Midbrain (tissue), 1 donor: ENCODE data around the gene GPR21.

Source experiments
- DNase-seq: peaks from one replicate; lab custom pipeline; 2025; lab: John Stamatoyannopoulos, UW

Gene GPR21, protein sequence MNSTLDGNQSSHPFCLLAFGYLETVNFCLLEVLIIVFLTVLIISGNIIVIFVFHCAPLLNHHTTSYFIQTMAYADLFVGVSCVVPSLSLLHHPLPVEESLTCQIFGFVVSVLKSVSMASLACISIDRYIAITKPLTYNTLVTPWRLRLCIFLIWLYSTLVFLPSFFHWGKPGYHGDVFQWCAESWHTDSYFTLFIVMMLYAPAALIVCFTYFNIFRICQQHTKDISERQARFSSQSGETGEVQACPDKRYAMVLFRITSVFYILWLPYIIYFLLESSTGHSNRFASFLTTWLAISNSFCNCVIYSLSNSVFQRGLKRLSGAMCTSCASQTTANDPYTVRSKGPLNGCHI

DNA sequence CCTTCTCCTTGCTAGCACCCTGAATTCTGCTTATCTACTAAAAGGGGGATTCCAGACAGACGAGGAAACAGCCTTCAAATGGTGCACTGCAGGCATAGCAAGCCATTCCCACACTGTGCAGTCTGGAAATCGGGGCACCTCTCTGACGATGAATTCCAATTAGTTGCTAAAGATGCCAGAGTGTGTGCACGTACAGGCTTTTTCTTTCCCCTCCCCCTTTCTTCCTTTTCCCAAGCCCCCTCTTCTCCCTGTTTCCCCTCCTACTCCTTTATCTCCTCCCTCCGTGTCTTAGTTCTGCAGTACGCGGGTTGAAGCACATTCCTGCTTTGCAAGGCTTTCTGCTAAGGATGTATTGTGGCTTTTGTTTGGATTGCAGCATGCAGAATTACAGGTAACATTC lies at the start of gene GPR21:
GPR21 (plus strand) TSS at position 316 of the 400 bp plus-strand sequence. CDS start 900 bp downstream, outside the sequence.
- no peak for DNase-seq

DNA sequence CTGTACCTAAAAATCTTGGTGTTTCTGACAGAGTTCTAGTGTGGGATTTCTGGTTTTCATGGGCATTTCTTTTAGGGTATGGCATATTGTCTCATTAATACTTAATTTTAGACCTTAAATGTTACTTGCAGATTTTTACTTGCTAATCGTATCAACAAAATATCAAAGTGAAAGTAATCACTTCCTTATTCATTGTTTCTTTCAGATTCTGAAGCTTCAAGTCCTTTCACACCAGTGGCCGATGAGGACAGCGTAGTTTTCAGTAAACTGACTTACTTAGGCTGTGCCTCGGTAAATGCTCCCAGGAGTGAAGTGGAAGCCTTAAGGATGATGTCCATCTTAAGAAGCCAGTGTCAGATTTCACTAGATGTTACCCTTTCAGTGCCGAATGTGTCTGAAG lies 47.5 kb upstream of the GPR21 start:
- no peak for DNase-seq

GRCh38 chr9:122988141-122988540 lies 45.3 kb upstream of the GPR21 start:
- no peak for DNase-seq

DNA sequence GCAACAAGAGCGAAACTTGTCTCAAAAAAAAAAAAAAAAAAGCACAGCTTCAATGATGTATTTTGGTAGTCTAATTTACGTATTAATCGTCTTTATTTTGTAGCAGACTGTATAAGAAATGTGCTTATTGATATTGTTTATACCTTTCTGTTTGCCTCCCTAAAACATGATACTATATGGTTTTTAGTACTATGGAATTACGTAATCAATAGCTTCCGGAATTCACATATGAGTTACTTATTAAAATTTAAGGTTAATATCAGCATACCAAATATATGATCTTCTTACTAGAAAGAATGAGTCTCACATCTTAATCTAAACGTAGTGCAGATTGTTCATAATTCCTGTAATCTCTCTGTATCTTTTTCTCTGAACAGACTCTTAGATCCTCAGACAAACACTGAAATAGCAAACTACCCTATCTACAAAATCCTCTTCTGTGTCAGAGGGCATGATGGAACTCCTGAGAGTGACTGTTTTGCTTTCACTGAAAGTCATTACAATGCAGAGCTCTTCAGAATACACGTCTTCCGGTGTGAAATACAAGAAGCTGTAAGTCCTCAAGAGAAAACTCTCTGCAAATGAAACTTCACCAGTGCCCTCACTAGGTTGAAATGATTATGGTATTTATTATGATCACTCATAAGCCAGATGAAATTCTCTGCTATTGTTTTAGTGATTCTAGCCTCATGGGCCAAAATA lies 44.4 kb upstream of the GPR21 start:
- no peak for DNase-seq

- peak; percentile 30 for DNase-seq
These were observed 42.1 kb upstream of the GPR21 start for GRCh38 chr9:122991370-122991830.

DNA sequence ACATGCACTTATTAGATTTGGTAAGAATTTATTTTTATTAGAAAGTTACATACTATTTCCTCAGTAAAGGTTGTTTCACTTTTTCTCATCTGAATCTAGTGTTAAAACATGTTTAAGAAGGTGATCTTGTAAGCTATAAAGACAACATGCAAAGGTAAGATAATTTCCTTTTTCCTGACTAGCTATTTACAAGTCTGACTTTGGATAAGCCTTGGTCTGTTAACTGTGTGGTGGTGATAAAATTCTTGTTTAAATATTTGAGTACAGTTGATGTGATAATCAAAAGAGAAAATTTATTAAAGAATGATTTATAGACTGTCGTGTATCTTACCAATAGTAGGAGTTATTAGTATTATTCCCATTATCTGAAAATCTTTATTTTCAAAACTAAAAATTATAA lies 36.9 kb upstream of the GPR21 start:
- DNase-seq = no peak

DNA sequence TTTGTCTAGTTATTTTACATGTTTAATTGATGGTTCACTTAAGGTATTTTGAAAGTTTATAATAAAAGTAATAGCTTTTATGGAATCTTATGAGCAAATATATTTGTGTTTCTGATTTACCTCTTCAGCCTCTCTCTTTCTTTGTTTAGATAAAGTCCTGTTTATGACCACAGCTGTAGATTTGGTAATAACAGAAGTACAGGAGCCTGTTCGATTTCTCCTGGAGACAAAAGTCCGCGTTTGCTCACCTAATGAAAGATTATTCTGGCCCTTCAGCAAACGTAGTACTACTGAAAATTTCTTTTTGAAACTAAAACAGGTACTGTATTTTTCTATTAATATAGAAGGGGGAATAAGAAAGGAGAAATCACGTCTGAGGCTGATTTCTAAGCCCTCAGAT lies 35.0 kb upstream of the GPR21 start:
- no peak for DNase-seq

DNA sequence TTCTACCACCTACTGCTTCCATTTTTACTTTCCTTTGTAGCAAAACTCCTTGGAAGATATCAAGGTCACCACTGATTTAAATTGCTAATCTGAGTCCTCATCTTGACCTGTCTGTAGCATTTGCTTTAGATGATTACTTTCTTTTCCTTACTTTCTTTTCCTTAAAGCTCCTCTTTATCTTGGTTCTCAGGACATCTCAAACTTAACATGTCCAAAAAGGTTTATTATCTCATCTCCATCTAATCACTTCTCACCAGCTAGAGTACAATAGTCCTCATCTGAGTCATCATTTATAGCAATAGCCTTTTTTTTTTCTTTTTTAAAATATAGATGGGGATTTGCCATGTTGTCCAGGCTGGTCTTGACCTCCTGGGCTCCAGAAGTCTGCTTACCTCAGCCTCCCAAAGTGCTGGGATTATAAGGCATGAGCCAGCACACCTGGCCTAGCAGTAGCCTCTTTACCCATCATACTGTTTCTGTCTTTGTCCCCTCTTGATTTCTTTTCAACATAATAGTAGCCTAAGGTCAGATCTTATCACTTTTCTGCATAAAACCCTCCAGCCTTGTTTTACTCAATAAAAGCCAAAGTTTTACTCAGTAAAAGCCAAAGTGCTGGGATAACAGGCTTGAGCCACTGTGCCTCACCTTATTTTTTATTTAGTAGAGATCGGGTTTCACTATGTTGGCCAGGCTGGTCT lies 32.9 kb upstream of the GPR21 start:
- DNase-seq = no peak

- no peak for DNase-seq
These were observed 30.7 kb upstream of the GPR21 start for GRCh38 chr9:123002754-123003153.

DNA sequence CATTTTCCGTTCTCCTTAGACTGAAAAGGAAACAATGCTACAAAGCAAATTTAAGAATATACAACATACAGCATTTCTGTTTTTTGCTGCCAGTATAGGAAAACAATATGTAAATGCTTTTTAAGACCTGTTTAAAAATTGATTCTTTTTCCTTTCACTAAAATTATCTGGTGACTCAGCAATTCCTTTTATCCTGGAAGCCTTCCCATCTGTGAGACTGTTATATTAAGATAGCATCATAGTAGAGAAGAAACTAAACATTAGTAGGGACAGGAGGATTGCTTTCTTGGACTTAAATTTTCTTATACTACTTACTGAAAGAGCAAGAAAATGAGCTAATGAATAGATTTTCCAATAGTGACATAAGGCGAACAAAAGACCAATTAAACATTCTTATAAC lies 30.0 kb upstream of the GPR21 start:
- DNase-seq = no peak

GRCh38 chr9:123005964-123006363 lies 27.5 kb upstream of the GPR21 start:
- DNase-seq = no peak

DNA sequence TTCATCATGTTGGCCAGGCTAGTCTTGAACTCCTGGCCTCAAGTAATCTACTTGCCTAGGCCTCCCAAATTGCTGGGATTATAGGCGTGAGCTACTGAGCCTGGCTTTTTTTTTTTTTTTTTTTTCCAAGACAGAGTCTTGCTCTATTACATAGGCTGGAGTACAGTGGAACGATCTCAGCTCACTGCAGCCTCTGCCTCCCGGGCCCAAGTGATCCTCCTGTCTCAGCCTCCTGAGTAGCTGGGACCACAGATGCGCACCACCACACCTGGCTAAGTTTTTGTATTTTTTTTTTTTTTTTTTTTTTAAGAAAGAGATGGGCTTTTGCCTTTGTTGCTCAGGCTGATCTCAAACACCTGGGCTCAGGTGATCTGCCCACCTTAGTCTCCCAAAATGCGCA lies 26.2 kb upstream of the GPR21 start:
- no peak for DNase-seq

DNA sequence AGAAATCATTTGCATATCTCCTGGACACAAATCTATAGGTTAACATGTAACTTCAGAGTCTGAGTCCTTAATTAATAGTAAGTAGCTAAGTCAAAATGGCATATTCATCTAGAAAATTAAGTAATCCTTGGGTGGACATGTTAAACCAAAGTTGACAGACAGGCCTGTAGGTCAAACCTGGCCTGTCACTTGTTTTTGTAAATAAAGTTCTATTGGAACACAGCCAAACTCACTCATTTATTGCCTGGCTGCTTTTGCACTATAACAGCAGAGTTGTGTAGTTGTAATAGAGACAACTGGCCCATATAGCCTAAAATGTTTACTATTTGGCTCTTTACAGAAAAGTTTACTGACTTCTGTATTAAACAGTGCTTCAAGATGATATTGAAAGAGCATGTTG lies 24.6 kb upstream of the GPR21 start:
- DNase-seq = no peak

DNA sequence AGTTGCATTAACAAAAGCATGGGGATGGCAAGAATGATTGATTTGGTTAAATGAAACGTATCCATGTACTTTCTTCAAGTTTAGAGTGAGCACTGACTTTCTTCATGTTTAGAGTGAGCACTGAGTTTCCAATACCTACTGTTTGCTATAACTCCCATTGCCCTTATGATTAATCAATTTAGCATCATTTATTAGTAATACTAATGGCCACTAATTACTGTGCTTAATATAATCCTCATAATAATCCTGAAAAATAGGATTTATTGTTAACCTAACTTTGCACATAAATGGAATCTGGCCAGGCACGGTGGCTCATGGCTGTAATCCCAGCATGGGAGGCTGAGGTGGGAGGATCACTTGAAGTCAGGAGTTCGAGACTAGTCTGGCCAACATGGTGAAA lies 22.1 kb upstream of the GPR21 start:
- no peak for DNase-seq

- no peak for DNase-seq
These were observed 21.5 kb upstream of the GPR21 start for GRCh38 chr9:123011878-123012528.

DNA sequence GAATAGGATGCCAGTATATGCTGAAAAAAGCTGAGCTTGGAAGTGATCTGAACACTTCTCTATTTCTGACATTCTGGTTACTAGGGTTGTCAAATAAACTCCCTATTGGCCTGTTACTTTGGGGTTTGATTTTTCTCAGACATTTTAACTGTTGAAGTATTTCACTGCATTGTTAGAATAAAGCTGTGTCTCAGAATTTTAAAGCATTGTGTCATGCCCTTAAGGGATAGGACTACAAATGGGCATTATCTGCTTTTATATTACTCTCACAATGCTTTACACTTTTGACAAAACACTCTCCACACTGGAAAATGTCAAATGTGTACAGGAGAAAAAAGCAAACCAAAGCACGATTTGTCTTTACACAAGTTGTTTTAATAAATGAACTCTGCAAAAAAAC lies 16.8 kb upstream of the GPR21 start:
- DNase-seq = no peak

DNA sequence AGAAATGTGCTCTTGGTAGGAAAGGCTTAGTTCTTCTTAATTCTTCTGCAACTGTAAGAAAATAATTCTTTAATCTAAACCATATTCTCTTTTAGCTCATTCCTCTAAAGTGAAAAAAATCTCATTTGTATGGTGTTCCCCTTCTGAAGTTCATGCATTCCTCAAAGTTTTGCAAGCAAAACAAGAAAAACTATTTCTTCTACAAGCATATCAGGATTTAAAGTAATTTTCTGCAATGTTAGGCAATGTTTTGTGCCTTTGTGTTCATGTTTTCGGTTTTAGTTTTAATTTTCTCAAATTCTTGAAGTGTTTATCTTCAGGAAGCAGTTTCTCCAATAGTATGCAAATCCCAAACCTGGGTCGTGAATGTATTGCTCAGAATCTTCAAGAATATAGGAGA lies 12.7 kb upstream of the GPR21 start:
- DNase-seq = no peak

GRCh38 chr9:123026425-123026824 lies 7.0 kb upstream of the GPR21 start:
- no peak for DNase-seq

DNA sequence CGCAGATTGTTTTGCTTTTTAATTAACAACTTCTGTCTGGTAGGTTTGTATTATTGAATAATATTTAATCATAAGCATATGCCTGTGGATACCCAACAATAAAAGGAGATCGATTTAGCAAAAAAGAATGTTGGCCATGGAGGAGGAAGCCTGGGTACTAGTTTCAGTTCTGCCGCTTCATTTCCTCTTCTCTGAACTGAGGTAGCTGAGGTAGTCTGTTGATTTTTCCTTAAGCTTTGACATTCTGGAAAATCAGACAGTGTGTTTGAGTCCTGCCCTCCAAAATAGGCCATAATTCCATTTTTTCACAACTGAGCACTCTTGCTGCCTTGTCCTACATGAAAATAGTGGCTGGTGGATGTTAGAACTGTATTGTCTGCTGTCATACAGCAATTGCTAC lies 6.0 kb upstream of the GPR21 start:
- DNase-seq = no peak

GRCh38 chr9:123028136-123028535 lies 5.3 kb upstream of the GPR21 start:
- no peak for DNase-seq

DNA sequence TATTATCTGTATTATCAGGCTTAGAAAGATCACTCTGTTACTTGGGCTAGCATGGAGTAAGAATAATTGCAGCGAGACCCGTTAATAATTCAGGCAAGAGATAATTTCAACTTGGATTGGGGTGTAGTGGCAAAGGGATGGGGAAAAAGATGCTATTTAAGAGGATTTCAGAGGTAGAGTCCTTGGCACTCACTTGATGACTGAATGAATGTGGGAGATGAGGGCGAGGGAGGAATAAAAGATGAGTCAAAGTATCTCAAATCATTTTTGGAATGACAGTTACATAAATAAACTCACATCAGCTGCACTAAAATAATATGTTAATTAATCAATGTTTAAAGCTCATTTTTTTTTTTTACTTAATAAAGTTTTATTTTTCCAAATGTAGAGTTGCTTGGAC lies 4.5 kb upstream of the GPR21 start:
- no peak for DNase-seq

GRCh38 chr9:123031963-123032362 lies 1.5 kb upstream of the GPR21 start:
- DNase-seq = no peak
